Mesodermal cell (in vitro differentiated cells): ENCODE results near the gene CAPN5.

Source experiments
- H3K27ac ChIP-seq: 2 replicates; pipeline ENCODE4 v1.7.0; 2013; ENCODE audit warnings: mild to moderate bottlenecking, low read depth, low read length, moderate library complexity; ENCODE audit not compliant: severe bottlenecking
- H3K36me3 ChIP-seq: 2 replicates; pipeline ENCODE4 v1.7.1; 2013; ENCODE audit warnings: mild to moderate bottlenecking, low read length, moderate library complexity; ENCODE audit not compliant: control insufficient read depth, insufficient read depth
- H3K4me1 ChIP-seq: one replicate; pipeline ENCODE4 v1.7.1; 2013; ENCODE audit warnings: mild to moderate bottlenecking, low read length; ENCODE audit not compliant: insufficient read depth, control insufficient read depth, poor library complexity, severe bottlenecking
- H3K4me3 ChIP-seq: 2 replicates; pipeline ENCODE4 v1.7.0; 2013; ENCODE audit warnings: low read length, control low read depth, mild to moderate bottlenecking; ENCODE audit not compliant: insufficient read depth, poor library complexity, severe bottlenecking; ENCODE audit errors: extremely low read depth
- H3K9me3 ChIP-seq: 2 replicates; pipeline ENCODE4 v1.7.1; 2013; ENCODE audit warnings: mild to moderate bottlenecking, low read length, moderate library complexity; ENCODE audit not compliant: control insufficient read depth
- WGBS, 2 experiments: methylation state at CpG; one replicate each; pipeline ENCODE4 v1.1.5; 2013; ENCODE audit warnings: missing lambda C conversion rate in 2 of 2; ENCODE audit not compliant: insufficient coverage in 2 of 2; 5-methylcytosine and 5-hydroxymethylcytosine counted together

The CAPN5 gene

DNA sequence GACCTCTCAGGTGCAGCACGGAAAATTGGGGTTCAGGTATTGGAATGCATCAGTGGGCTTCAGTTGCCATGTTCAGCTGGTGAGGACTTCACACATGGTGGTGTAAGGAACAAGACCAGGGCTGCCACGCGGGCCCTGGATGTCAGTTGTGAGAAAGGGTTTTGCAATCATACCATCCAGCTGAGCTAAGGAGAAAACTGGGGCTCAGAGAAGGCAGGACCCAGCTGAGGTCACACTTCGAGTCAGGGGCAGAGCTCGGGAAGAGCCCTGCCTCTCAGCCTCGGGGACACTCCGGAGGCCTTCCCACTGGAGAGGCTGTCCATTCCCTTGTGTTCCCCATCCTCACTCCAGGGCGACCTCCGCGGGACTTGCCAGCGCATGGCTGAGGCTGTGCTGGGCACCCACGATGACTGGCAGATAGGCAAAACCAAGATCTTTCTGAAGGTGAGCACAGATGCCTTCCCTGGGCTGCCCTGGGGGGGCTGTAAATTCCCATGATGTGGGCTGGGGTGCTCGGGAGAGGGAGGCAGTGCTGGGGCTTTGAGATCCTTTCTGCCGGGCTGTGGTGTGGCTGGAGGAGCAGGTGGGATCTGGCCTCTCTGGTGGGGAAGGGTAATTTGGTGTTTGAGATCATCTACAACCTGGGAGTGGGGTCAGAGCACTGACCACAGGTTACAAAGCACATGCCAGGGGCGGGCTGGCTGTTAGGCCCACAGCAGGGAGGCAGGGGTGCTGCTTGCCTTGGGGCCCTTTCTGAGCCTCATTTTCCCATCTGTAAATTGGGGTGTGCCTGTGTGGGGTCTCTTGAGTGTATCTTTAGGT lies 108.5 kb downstream of the CAPN5 start:
- WGBS, 2 experiments: 79 to 88% methylated on average over 14 to 15 of the region's 15 CpGs
- no peak overlapping the region for H3K4me3 ChIP-seq
- H3K36me3 ChIP-seq: no peaks in the 10 kb centered on the region
- no peak overlapping the region for H3K27ac ChIP-seq
- H3K9me3 ChIP-seq: no peaks in the 10 kb centered on the region
- peaks cover 22% of the 10 kb centered on the region for H3K4me1 ChIP-seq
